Neural cell (in vitro differentiated cells): ENCODE data around the gene TRMT1. TPM values are rescaled to one million over a fixed set of nuclear protein-coding genes. Genes with fewer than 3 reads are reported as not detected.

Experiments
- H2AFZ ChIP-seq: fragments of 200-600, 300-800 bp; sonication (generic), shearing (Covaris generic); 2 replicates; pipeline ENCODE4 v1.6.0; 2014; ENCODE audit warnings: low read depth, mild to moderate bottlenecking, antibody characterized with exemption, low read length, moderate library complexity
- H3F3A ChIP-seq: fragments of 200-600 bp; shearing (Covaris generic); 2 replicates; pipeline ENCODE4 v1.6.1; 2016; ENCODE audit warnings: mild to moderate bottlenecking, moderate library complexity, mixed read lengths, antibody characterized with exemption, low read length; ENCODE audit not compliant: insufficient read depth, poor library complexity, severe bottlenecking
- H3K27ac ChIP-seq: fragments of 200-600, 300-800 bp; sonication (generic), shearing (Covaris generic); 2 replicates; pipeline ENCODE4 v1.5.1; 2014; ENCODE audit warnings: mild to moderate bottlenecking, low read length, moderate library complexity
- H3K27me3 ChIP-seq: fragments of 300-800, 200-600 bp; sonication (generic), shearing (Covaris generic); 2 replicates; pipeline ENCODE4 v1.6.0; 2014; ENCODE audit warnings: mild to moderate bottlenecking, low read depth, low read length, moderate library complexity; ENCODE audit not compliant: insufficient read depth
- H3K36me3 ChIP-seq: fragments of 300-800, 200-600 bp; sonication (generic), shearing (Covaris generic); 2 replicates; pipeline ENCODE4 v1.5.1; 2014; ENCODE audit warnings: mild to moderate bottlenecking, antibody characterized with exemption, low read length, moderate library complexity; ENCODE audit not compliant: insufficient read depth
- H3K4me2 ChIP-seq: fragments of 300-800, 200-600 bp; sonication (generic), shearing (Covaris generic); 2 replicates; pipeline ENCODE4 v1.6.0; 2014; ENCODE audit warnings: mild to moderate bottlenecking, low read length
- H3K4me3 ChIP-seq: fragments of 300-800, 200-600 bp; sonication (generic), shearing (Covaris generic); 2 replicates; pipeline ENCODE4 v1.5.1; 2014; ENCODE audit warnings: mild to moderate bottlenecking, low read length, moderate library complexity
- H3K79me2 ChIP-seq: fragments of 200-600 bp; shearing (Covaris generic); replicated peaks from 2 replicates; pipeline ENCODE4 v1.6.0; 2014; ENCODE audit warnings: mild to moderate bottlenecking, low read length, moderate library complexity; ENCODE audit not compliant: insufficient read depth
- H3K9ac ChIP-seq: fragments of 300-800, 200-600 bp; sonication (generic), shearing (Covaris generic); 2 replicates; pipeline ENCODE4 v1.6.1; 2016; ENCODE audit warnings: mild to moderate bottlenecking, low read length, mixed read lengths
- H3K9me2 ChIP-seq: fragments of 200-600 bp; shearing (Covaris generic); 2 replicates; pipeline ENCODE4 v1.6.1; 2016; ENCODE audit warnings: mild to moderate bottlenecking, low read length, mixed read lengths; ENCODE audit not compliant: insufficient read depth
- H3K9me3 ChIP-seq: fragments of 200-600, 300-800 bp; sonication (generic), shearing (Covaris generic); 2 replicates; pipeline ENCODE4 v1.6.1; 2016; ENCODE audit warnings: mild to moderate bottlenecking, mixed run types, low read length, moderate library complexity, mixed read lengths
- H4K20me1 ChIP-seq: fragments of 200-600 bp; shearing (Covaris generic); 2 replicates; pipeline ENCODE4 v1.6.1; 2016; ENCODE audit warnings: mild to moderate bottlenecking, mixed run types; ENCODE audit not compliant: insufficient read depth
- CTCF ChIP-seq: fragments of 450-650 bp; IDR thresholded peaks from 2 replicates; pipeline ENCODE4 v1.5.1; 2014; ENCODE audit warnings: antibody characterized with exemption, mild to moderate bottlenecking, moderate library complexity; ENCODE audit not compliant: poor library complexity, severe bottlenecking
- EP300 ChIP-seq: fragments of 450-650 bp; conservative IDR thresholded peaks from 2 replicates; pipeline ENCODE4 v1.6.1; 2014; ENCODE audit warnings: antibody characterized with exemption, mild to moderate bottlenecking, moderate library complexity; ENCODE audit not compliant: poor library complexity, severe bottlenecking
- EZH2 ChIP-seq: fragments of 200-600, 300-800 bp; shearing (Covaris generic), sonication (generic); IDR thresholded peaks from 2 replicates; pipeline ENCODE4 v1.6.1; 2014; ENCODE audit warnings: antibody characterized with exemption, low read length, borderline replicate concordance, mild to moderate bottlenecking; ENCODE audit not compliant: insufficient read depth, poor library complexity, severe bottlenecking
- MXI1 ChIP-seq: fragments of 450-650 bp; conservative IDR thresholded peaks from 2 replicates; pipeline ENCODE4 v1.6.1; 2014; ENCODE audit warnings: antibody characterized with exemption, mild to moderate bottlenecking; ENCODE audit not compliant: poor library complexity, severe bottlenecking
- POLR2AphosphoS5 ChIP-seq: IDR thresholded peaks from 2 replicates; pipeline ENCODE4 v1.6.1; 2012
- RAD21 ChIP-seq: fragments of 450-650 bp; conservative IDR thresholded peaks from 2 replicates; pipeline ENCODE4 v1.6.1; 2014; ENCODE audit warnings: antibody characterized with exemption, mild to moderate bottlenecking, moderate library complexity
- REST ChIP-seq: IDR thresholded peaks from 2 replicates; pipeline ENCODE4 v1.6.1; 2012; ENCODE audit warnings: borderline replicate concordance
- SMC3 ChIP-seq: fragments of 450-650 bp; conservative IDR thresholded peaks from 2 replicates; pipeline ENCODE4 v1.6.1; 2014; ENCODE audit warnings: antibody characterized with exemption, mild to moderate bottlenecking, moderate library complexity; ENCODE audit not compliant: poor library complexity
- TAF1 ChIP-seq: IDR thresholded peaks from 2 replicates; pipeline ENCODE4 v1.6.1; 2012; ENCODE audit warnings: low read depth
- polyA plus RNA-seq: library from polyadenylated mRNA; depleted of rRNA; stranded (reverse); fragments of >200 nt; gene quantifications from 2 replicates; pipeline ENCODE4 v1.2.3, GENCODE V29; 2014

The TRMT1 gene
- polyA plus RNA-seq, 1 donor from 2014 or later, result 94.4 TPM

GRCh38 chr19:13127811-13128575 is 11.5 kb upstream of the TRMT1 start:
- peaks cover 16% of the 10 kb centered on the region for H3K79me2 ChIP-seq
- no peak overlapping the region for H3K4me3 ChIP-seq
- H4K20me1 ChIP-seq, result no peaks in the 10 kb centered on the region
- H3K9ac ChIP-seq, result no peak overlapping the region
- H3K4me2 ChIP-seq, result no peak overlapping the region
- H3K9me3 ChIP-seq, result no peaks in the 10 kb centered on the region
- no peaks in the 10 kb centered on the region for H3F3A ChIP-seq
- no peak overlapping the region for H2AFZ ChIP-seq
- H3K36me3 ChIP-seq, result no peaks in the 10 kb centered on the region
- no peaks in the 10 kb centered on the region for H3K27me3 ChIP-seq
- no peak overlapping the region for H3K27ac ChIP-seq
- no peak for TF ChIP-seq EP300
- no peak for TF ChIP-seq REST
- no peak for TF ChIP-seq SMC3
- no peak for TF ChIP-seq MXI1
- TF ChIP-seq POLR2AphosphoS5, result no peak
- TF ChIP-seq TAF1, result no peak
- TF ChIP-seq EZH2, result no peak
- TF ChIP-seq RAD21, result no peak
- no peak for TF ChIP-seq CTCF
- H3K9me2 ChIP-seq, result no peaks in the 10 kb centered on the region

- Histone ChIP-seq H3F3A (no peaks in the 10 kb centered on the region), H3K9ac (no peak overlapping the region), H3K9me3 (no peaks in the 10 kb centered on the region), H3K36me3 (no peaks in the 10 kb centered on the region), H4K20me1 (no peaks in the 10 kb centered on the region), H3K9me2 (no peaks in the 10 kb centered on the region), H2AFZ (no peak overlapping the region), H3K27me3 (no peaks in the 10 kb centered on the region), H3K4me2 (no peak overlapping the region), H3K79me2 (peaks cover 25% of the 10 kb centered on the region), H3K4me3 (no peak overlapping the region), H3K27ac (no peak overlapping the region)
- TF ChIP-seq EP300 (no peak), SMC3 (no peak), MXI1 (no peak), RAD21 (no peak), REST (no peak), EZH2 (no peak), CTCF (no peak), POLR2AphosphoS5 (no peak), TAF1 (no peak)
Measured at GRCh38 chr19:13127051-13127450, 10.5 kb upstream of the TRMT1 start.
